PC-9 (cell line): ENCODE measurements around the gene AGPAT3. TPM values are rescaled to one million over a fixed set of nuclear protein-coding genes. Genes with fewer than 3 reads are reported as not detected.

Source experiments
- BruUV-seq: library from RNA; stranded (reverse); fragments of 400-500 nt; replicated peaks from 2 replicates; lab custom pipeline; 2021; lab: Mats Ljungman, UMichigan
- CTCF ChIA-PET: fragments of 300-600 bp; sonication (Branson Sonifier 250); formaldehyde crosslinking; loops from one replicate; lab custom pipeline; 2022; ENCODE audit warnings: antibody characterized with exemption; lab: Charles Lee
- POLR2A ChIA-PET: fragments of 300-600 bp; sonication (Branson Sonifier 250); formaldehyde crosslinking; loops from one replicate; lab custom pipeline; 2022; ENCODE audit warnings: antibody characterized with exemption; ENCODE audit not compliant: unreplicated experiment; lab: Charles Lee
- DNase-seq, 2 experiments: peaks; one replicate each; pipeline versions ENCODE4 v3.0.0 to v3.0.0-alpha.2; 2015 to 2022; ENCODE audit warnings: mixed read lengths in 1 of 2
- H2AFZ ChIP-seq: fragments of 200-600 bp; sonication (generic); 2 replicates; pipeline ENCODE4 v1.8.1; 2017; ENCODE audit warnings: antibody characterized with exemption
- H3F3A ChIP-seq: fragments of 200-600 bp; sonication (generic); 2 replicates; pipeline ENCODE4 v1.8.1; 2017; ENCODE audit warnings: antibody characterized with exemption, mild to moderate bottlenecking, low read depth; ENCODE audit not compliant: insufficient read depth
- H3K27ac ChIP-seq: fragments of 200-600 bp; sonication (generic); 2 replicates; pipeline ENCODE4 v1.6.1; 2016; ENCODE audit warnings: mixed run types
- H3K27me3 ChIP-seq: fragments of 200-600 bp; sonication (generic); 2 replicates; pipeline ENCODE4 v1.6.1; 2016; ENCODE audit warnings: low read depth, mixed run types; ENCODE audit not compliant: insufficient read depth
- H3K36me3 ChIP-seq: fragments of 200-600 bp; sonication (generic); 2 replicates; pipeline ENCODE4 v1.6.1; 2016; ENCODE audit warnings: low read depth, mixed run types
- H3K4me1 ChIP-seq: fragments of 200-600 bp; sonication (generic); replicated peaks from 2 replicates; pipeline ENCODE4 v1.6.1; 2016; ENCODE audit warnings: mixed run types; ENCODE audit not compliant: insufficient read depth
- H3K4me2 ChIP-seq: fragments of 200-600 bp; sonication (generic); 2 replicates; pipeline ENCODE4 v1.6.1; 2017; ENCODE audit warnings: mixed run types
- H3K4me3 ChIP-seq: fragments of 200-600 bp; sonication (generic); 2 replicates; pipeline ENCODE4 v1.6.1; 2016; ENCODE audit warnings: mixed run types
- H3K79me2 ChIP-seq: fragments of 200-600 bp; sonication (generic); 2 replicates; pipeline ENCODE4 v1.6.1; 2017; ENCODE audit warnings: low read depth, mixed run types
- H3K9me2 ChIP-seq: fragments of 200-600 bp; sonication (generic); 2 replicates; pipeline ENCODE4 v1.8.1; 2017; ENCODE audit warnings: mild to moderate bottlenecking; ENCODE audit not compliant: insufficient read depth
- H3K9me3 ChIP-seq: fragments of 200-600 bp; sonication (generic); 2 replicates; pipeline ENCODE4 v1.8.1; 2016; ENCODE audit warnings: low read depth; ENCODE audit not compliant: insufficient read depth
- H4K20me1 ChIP-seq: fragments of 200-600 bp; sonication (generic); 2 replicates; pipeline ENCODE4 v1.8.1; 2017; ENCODE audit not compliant: insufficient read depth
- CTCF ChIP-seq: fragments of 200-600 bp; sonication (generic); conservative IDR thresholded peaks from 2 replicates; pipeline ENCODE4 v1.6.1; 2017; ENCODE audit warnings: mixed run types, antibody characterized with exemption, mild to moderate bottlenecking, moderate library complexity
- EZH2 ChIP-seq: fragments of 200-600 bp; sonication (generic); IDR thresholded peaks from 2 replicates; pipeline ENCODE4 v1.8.0; 2017; ENCODE audit warnings: antibody characterized with exemption, low read depth
- intact Hi-C: fragments of 100-400 bp; cut with micrococcal nuclease; formaldehyde crosslinking; loops from one replicate; pipeline ENCODE4 v1.10.0; 2022; ENCODE audit not compliant: unreplicated experiment
- total RNA-seq: library from RNA; stranded (reverse); gene quantifications from 2 replicates; pipeline ENCODE4 v1.2.3, GENCODE V29; 2021

AGPAT3 gene
- total RNA-seq, 1 experiment from 2014 or later: 39.0 TPM

DNA sequence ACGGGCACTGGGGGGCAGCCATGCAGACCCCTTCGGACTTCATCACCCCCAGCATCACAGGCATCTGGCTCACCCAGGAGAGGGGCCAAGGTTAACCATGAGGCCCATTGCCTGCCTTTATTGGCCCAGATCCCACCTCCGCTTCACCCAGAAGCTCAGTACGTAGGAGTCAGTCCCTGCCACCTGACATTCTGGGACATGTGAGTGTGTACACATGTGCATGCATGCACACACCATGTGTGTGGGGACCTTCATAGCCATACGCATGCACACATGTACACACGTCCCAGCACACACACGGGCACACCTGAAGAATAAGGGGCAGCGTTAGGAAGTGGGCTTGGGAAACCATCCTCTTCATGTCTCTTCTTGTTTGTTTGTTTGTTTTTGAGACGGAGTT, 123.0 kb downstream of the AGPAT3 start:
- Histone ChIP-seq H3K36me3 (no peaks in the 10 kb centered on the region), H3K4me2 (no peak overlapping the region), H3K4me1 (no peaks in the 10 kb centered on the region), H3K27me3 (no peaks in the 10 kb centered on the region), H3K9me3 (no peaks in the 10 kb centered on the region), H3K9me2 (no peaks in the 10 kb centered on the region), H2AFZ (no peak overlapping the region), H4K20me1 (no peaks in the 10 kb centered on the region), H3F3A (no peaks in the 10 kb centered on the region), H3K4me3 (no peak overlapping the region), H3K27ac (no peak overlapping the region), H3K79me2 (no peaks in the 10 kb centered on the region)
- POLR2A ChIA-PET: no interaction called here
- no TSS peak for BruUV-seq
- intact Hi-C loops: no loop called here
- DNase-seq: no peak
- CTCF ChIA-PET: no interaction called here
- no peak for TF ChIP-seq EZH2
- no peak for TF ChIP-seq CTCF

- no TSS peak for BruUV-seq
- no peaks in the 10 kb centered on the region for H3K27me3 ChIP-seq
- ChIA-PET CTCF (no interaction called here), POLR2A (no interaction called here)
- no peaks in the 10 kb centered on the region for H3K9me3 ChIP-seq
- no peak overlapping the region for H3K4me2 ChIP-seq
- no peak for DNase-seq
- no peak overlapping the region for H2AFZ ChIP-seq
- H4K20me1 ChIP-seq: no peaks in the 10 kb centered on the region
- no peak overlapping the region for H3K27ac ChIP-seq
- H3K79me2 ChIP-seq: no peaks in the 10 kb centered on the region
- no peak overlapping the region for H3K4me3 ChIP-seq
- intact Hi-C loops: no loop called here
- H3K9me2 ChIP-seq: no peaks in the 10 kb centered on the region
- no peaks in the 10 kb centered on the region for H3K4me1 ChIP-seq
- TF ChIP-seq EZH2: no peak
- no peak for TF ChIP-seq CTCF
- no peaks in the 10 kb centered on the region for H3F3A ChIP-seq
- H3K36me3 ChIP-seq: no peaks in the 10 kb centered on the region
Measured at GRCh38 chr21:43988506-43989230, 123.6 kb downstream of the AGPAT3 start.

GRCh38 chr21:43989401-43989800, 124.4 kb downstream of the AGPAT3 start:
- Histone ChIP-seq H3K79me2 (no peaks in the 10 kb centered on the region), H3K4me2 (no peak overlapping the region), H3F3A (no peaks in the 10 kb centered on the region), H3K27me3 (no peaks in the 10 kb centered on the region), H3K9me2 (no peaks in the 10 kb centered on the region), H3K27ac (no peak overlapping the region), H3K4me1 (no peaks in the 10 kb centered on the region), H3K9me3 (no peaks in the 10 kb centered on the region), H3K36me3 (no peaks in the 10 kb centered on the region), H4K20me1 (no peaks in the 10 kb centered on the region), H2AFZ (no peak overlapping the region), H3K4me3 (no peak overlapping the region)
- no TSS peak for BruUV-seq
- CTCF ChIA-PET: no interaction called here
- DNase-seq: no peak
- intact Hi-C loops: no loop called here
- TF ChIP-seq CTCF: no peak
- TF ChIP-seq EZH2: no peak
- POLR2A ChIA-PET: no interaction called here
